Suprapubic skin (tissue), 3 donors: ENCODE measurements around the gene DNMBP.

Experiments
- CTCF ChIP-seq, 2 donors: fragments of 200-600 bp in 1 of 2; fragments of 450-650 bp in 1 of 2; sonication (generic) in 1 of 2; IDR thresholded peaks; one replicate each; pipeline ENCODE4 v1.5.1; 2016 to 2019; ENCODE audit warnings: antibody characterized with exemption in 2 of 2, mild to moderate bottlenecking in 1 of 2, moderate library complexity in 1 of 2
- EP300 ChIP-seq: sonication (generic); formaldehyde crosslinking; IDR thresholded peaks from one replicate; pipeline ENCODE4 v1.6.1; 2017; ENCODE audit warnings: antibody characterized with exemption
- POLR2A ChIP-seq, 2 donors: fragments of 450-650 bp; IDR thresholded peaks; one replicate each; pipeline ENCODE4 v1.6.1; 2017; ENCODE audit warnings: antibody characterized with exemption in 2 of 2, mild to moderate bottlenecking in 2 of 2, moderate library complexity in 2 of 2

- TF ChIP-seq CTCF (IDR thresholded peaks at IDR 0.05) (no peak), EP300 (no peak), POLR2A (IDR thresholded peaks at IDR 0.05) (no peak)
Measured at GRCh38 chr10:99964791-99965190, 45.0 kb downstream of the DNMBP start.
